Mucosa of gallbladder (tissue), 1 donor: ENCODE measurements around the gene AGPAT4. TPM values are rescaled to one million over a fixed set of nuclear protein-coding genes. Genes with fewer than 3 reads are reported as not detected.

Experiments used
- DNase-seq: peaks from one replicate; pipeline ENCODE4 v3.0.0-alpha.2; 2020; ENCODE audit warnings: low spot score
- total RNA-seq: library from RNA; stranded (reverse); gene quantifications from one replicate; pipeline ENCODE4 v1.2.1, GENCODE V29; 2021
- donor health status: DM: no; HTN: no; CAD: no.

Gene AGPAT4
- total RNA-seq, 1 donor from 2014 or later: 15.4 TPM

- no peak for DNase-seq
Measured at GRCh38 chr6:161111261-161111660, 162.6 kb downstream of the AGPAT4 start.

- no peak for DNase-seq
Measured at GRCh38 chr6:161110028-161110779, 163.7 kb downstream of the AGPAT4 start.

- DNase-seq: no peak
Measured at GRCh38 chr6:161109366-161109765, 164.5 kb downstream of the AGPAT4 start.

DNA sequence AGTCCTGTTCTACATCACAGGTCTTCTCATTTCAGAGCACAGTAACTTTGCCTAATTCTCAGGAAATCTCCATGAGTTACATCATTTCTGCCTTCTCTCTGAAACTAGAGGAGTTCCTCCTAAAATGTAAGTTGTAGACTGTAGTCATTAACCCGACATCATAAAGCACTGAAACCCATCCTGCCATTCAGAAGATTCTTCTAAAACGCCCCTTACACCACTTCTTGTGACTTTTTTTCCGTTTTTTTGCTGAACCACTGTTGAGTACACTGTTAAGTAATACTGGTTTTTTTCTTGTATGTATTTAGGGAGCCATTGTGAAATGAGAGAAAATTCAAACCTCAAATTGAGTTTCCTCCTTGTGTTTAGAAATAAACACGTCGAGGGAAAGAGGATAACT lies 164.9 kb downstream of the AGPAT4 start:
- DNase-seq: no peak

DNA sequence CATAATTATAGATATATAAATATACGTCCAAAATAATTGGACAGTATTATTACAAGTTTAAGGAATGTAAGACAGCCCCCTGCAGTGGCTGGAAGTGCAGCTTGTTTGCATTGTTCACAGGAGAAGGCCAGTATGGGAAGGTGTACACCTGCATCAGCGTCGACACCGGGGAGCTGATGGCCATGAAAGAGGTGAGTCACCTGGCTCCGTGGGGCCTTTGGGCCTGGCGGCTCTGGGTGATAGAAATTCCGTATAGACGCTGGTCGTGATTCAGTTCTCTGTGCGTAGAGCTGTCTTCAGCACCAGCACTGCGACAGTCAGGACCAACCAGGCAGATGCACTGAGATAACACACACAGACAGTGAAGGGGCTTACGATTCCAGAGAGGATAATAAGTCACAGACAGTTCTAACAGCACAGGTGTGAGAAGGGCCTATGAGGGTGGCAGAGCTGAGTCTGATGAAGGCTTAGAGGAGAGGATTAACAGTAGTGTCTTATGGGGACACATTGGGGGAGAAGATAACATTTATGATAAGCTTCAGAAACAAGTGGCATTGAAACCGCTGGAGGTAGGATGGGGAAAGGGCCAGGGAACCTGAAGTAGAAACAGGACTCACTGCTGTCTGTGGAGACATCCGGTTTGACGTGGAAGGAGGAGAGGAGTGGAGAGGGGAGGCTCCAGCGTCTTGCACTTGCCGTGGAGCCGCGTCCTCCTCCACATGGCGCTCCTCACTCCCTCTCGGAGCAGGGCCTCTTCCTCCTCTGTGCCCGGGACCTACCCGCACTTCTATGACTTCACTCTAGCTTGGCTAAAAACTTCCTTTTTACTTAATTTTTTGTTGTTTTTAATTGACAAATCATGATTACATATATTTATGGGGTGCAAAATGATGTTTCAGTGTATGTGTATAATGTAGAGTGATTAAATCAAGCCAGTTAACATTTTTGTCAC lies 165.8 kb downstream of the AGPAT4 start:
- no peak for DNase-seq

DNA sequence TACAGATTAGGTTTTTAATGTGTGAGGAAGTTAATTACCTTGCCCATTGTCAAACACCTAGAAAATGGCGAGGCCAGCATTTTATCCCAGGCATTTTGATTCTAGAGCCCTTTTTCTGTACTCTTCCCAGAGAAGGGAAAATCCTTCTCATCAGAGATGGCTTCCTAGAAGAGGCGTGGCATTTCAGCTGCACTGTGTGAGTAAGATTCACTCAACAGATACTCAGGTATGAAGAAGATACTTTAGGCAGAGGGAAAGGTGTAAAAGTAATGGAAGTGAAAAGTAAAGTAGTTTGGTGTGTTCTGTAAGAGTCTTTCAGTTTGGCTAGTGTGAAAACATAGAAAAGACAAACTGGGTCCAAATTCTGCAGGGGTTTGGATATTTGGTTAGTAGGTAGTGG lies 168.5 kb downstream of the AGPAT4 start:
- no peak for DNase-seq

DNA sequence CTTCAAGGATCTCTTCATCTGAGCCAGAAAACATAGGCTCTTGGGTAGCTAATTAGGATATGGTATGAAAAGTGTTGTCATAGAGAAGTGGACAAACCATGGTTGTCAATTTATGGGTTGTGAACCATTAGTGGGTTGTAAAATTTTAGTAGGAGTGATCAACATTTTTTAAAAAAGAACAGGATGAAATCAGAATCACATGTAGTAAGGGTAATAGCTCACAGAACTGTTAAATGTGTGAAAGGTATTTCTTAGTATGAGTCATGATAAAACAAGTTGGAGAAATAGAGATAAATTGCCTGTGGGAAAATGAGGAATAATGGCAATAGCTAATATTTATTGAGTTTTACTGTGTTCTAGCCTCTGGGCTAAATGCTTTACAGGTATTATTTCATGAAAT lies 168.9 kb downstream of the AGPAT4 start:
- no peak for DNase-seq

DNA sequence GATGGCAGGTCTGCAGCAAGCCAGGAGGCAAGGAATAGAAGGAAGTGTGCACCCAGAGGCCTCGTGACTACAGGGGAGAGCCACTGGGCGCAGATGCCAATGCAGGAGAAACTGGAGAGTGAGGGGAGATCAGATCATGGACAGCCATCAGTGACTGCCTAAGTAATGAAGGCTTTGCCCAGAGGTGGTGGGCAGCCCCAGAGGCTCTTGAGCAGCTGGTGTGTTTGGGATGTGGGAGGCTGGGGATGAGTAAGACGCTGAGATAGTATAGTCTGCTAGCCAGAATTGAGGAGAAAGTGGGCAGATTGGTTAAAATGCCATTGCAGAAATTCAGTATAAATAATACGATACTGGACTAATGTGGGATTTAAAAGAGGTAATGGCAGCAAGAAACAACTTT lies 170.4 kb downstream of the AGPAT4 start:
- DNase-seq: no peak

- no peak for DNase-seq
Measured at GRCh38 chr6:161101517-161101916, 172.3 kb downstream of the AGPAT4 start.

DNA sequence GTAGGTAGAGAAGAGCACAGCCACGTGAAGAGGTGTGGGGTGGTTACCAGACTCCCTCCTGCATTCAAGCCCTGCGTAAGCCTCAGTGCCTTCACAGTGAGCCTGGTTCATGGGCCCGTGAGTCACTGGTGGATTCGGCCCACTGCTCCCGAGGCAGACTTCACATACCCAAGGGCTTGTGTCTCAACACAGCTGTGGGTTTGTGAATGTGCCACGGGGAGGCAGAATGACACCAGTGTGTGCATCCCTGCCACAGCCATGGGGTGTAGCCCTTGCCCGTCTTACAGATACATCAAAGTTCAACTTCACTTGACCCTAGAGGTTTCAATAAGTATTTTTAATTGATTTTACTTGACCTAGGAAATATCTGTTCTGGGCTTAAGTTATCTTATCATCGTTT lies 173.8 kb downstream of the AGPAT4 start:
- no peak for DNase-seq

GRCh38 chr6:161095916-161096315 lies 177.9 kb downstream of the AGPAT4 start:
- DNase-seq: no peak

- no peak for DNase-seq
Measured at GRCh38 chr6:161094955-161095354, 178.9 kb downstream of the AGPAT4 start.

GRCh38 chr6:161091972-161092701 lies 181.7 kb downstream of the AGPAT4 start:
- no peak for DNase-seq

GRCh38 chr6:161091151-161091550 lies 182.7 kb downstream of the AGPAT4 start:
- DNase-seq: no peak

- DNase-seq: no peak
Measured at GRCh38 chr6:161088676-161089328, 185.1 kb downstream of the AGPAT4 start.

GRCh38 chr6:161085246-161085645 lies 188.6 kb downstream of the AGPAT4 start:
- no peak for DNase-seq

- no peak for DNase-seq
Measured at GRCh38 chr6:161082215-161082614, 191.6 kb downstream of the AGPAT4 start.

DNA sequence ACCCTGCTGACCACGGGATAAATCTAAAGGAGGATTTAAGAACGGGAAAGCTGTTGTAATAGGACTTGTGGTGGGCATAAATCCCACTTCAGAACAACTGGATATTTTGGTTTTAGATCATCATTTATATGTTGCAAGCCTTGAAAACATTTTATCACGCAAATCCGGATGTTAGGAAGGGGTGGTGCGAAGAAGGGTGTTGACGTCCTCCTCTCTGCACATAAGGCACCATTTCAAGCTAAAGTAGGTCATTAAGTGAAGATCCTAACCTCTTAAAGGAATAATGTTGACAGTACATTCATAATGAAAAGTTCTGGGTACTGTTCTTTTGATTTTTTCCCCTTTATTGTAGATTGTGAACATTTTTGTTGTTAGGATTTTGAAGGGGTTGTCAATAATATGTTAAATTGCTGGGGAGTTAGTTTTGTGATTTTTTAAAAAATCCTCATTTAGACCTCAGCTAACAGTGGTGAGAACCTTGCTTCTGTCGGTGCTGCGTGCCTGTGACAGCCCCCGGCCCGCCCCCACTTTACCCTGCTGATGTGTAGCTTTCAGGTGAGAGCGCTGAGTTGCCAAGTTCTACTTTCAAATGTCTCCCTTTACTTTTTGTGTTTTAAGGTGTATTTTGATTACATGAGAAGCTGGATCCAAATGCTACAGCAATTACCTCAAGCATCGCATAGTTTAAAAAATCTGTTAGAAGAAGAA lies 193.4 kb downstream of the AGPAT4 start:
- no peak for DNase-seq
